ENCODE results near the gene CCDC33. TPM values are rescaled to one million over a fixed set of nuclear protein-coding genes. Genes with fewer than 3 reads are reported as not detected.

The CCDC33 gene
- total RNA-seq, 1 experiment from 2014 or later = 10.6 TPM

GRCh38 chr15:74226761-74227540, 9.2 kb upstream of the CCDC33 start:
- ATAC-seq = no peak
- H3K4me3 Mint-ChIP-seq = no peak overlapping the region
- no peak overlapping the region for H3K27ac Mint-ChIP-seq
- CTCF ChIA-PET = interaction anchor here (1.4 to 3.7 kb wide), 3 partner anchors 81 to 85 kb away, joined by 3 to 17 read pairs (median 10); no protein-coding TSS in a partner anchor
- POLR2A ChIA-PET = interaction anchor here (0.6 to 1.1 kb wide), 2 partner anchors 9 to 64 kb away, joined by 3 read pairs; no protein-coding TSS in a partner anchor
- TF ChIP-seq FOXK1 (CRISPR knock-in tag; IDR thresholded peaks at IDR 0.05) = no peak
- no peak for TF ChIP-seq FOXP4 (CRISPR knock-in tag; IDR thresholded peaks at IDR 0.05)
- TF ChIP-seq JUN (CRISPR knock-in tag; IDR thresholded peaks at IDR 0.05) = no peak
- TF ChIP-seq USF1 (CRISPR knock-in tag; IDR thresholded peaks at IDR 0.05) = no peak
- no peak for TF ChIP-seq PREB (CRISPR knock-in tag; IDR thresholded peaks at IDR 0.05; ENCODE audit: borderline replicate concordance)
- no peak for TF ChIP-seq ZNF138 (CRISPR knock-in tag; conservative IDR thresholded peaks at IDR 0.05)
- TF ChIP-seq SP1 (CRISPR knock-in tag; conservative IDR thresholded peaks at IDR 0.05) = no peak
- TF ChIP-seq ZNF317 (CRISPR knock-in tag; IDR thresholded peaks at IDR 0.05; ENCODE audit: borderline replicate concordance, low read depth) = no peak
- TF ChIP-seq ELF4 (CRISPR knock-in tag; IDR thresholded peaks at IDR 0.05; ENCODE audit: low read depth) = no peak
- TF ChIP-seq STAT6 (CRISPR knock-in tag; conservative IDR thresholded peaks at IDR 0.05; ENCODE audit: low read depth) = no peak
- TF ChIP-seq AFF4 (CRISPR knock-in tag; IDR thresholded peaks at IDR 0.05; ENCODE audit: borderline replicate concordance) = no peak
- TF ChIP-seq NR1H2 (CRISPR knock-in tag; IDR thresholded peaks at IDR 0.05) = no peak
- TF ChIP-seq FOXP1 (CRISPR knock-in tag; IDR thresholded peaks at IDR 0.05; ENCODE audit: borderline replicate concordance) = no peak
- no peak for TF ChIP-seq PRRX2 (CRISPR knock-in tag; IDR thresholded peaks at IDR 0.05)
- no peak for TF ChIP-seq ZSCAN18 (CRISPR knock-in tag; IDR thresholded peaks at IDR 0.05)
- DNase-seq (ENCODE audit: low spot score) = no peak
- H3K4me1 Mint-ChIP-seq = peaks cover 45% of the 10 kb centered on the region
- H3K9me3 Mint-ChIP-seq = no peaks in the 10 kb centered on the region
- no peaks in the 10 kb centered on the region for H3K36me3 Mint-ChIP-seq
- H3K27me3 Mint-ChIP-seq (ENCODE audit: low read depth) = peaks cover 80% of the 10 kb centered on the region

All from WTC11 (cell line).